ENCODE measurements around the gene RELL2.

Gene RELL2

DNA sequence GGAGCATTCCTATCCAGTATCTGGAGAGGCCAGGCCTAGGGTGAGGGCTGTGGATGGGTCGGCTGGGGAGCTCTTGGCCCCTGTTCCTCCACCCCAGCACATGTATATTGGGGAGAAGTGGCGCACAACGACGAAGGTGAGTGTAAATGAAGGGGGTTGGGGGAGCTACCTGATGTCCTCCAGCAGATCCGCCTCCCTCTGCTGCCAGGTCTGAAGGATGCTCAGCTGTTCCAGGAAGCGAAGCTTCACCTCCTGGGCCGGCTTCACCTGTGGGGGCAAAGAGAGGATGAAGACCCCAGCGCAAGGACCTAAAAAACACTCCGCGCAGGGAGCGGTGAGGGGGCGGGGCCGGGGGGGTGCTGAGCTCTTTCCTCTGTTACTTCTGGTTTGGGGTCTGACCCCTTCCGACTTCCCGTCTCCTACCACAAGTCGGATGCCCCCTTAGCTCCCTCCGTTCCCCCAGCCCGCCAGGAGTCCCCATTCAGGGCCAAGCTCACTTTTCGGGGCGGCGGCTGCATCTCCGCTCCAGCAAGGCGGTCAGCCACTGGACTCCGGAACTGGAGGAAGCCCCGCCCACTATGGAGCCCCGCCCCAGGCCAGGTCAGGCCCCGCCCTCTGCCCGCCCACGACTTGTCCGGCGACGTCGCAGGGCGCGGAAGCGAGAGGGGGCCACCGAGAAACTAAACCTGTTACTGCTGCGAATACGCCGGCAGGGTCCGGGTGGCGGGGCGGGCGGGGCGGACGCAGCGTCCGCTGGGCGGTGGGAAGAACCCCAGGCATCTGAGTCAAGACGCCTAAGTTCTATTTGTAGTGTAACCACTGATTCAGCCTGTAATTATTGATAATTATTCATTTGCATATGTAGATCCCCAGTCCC, 14.3 kb downstream of the RELL2 start, which contains the start of gene FCHSD1:
Gene FCHSD1 (minus strand): TSS at position 568 of the 877 bp plus-strand sequence. CDS start 50 bp downstream, at position 518.
- TF ChIP-seq, protein P1, sequence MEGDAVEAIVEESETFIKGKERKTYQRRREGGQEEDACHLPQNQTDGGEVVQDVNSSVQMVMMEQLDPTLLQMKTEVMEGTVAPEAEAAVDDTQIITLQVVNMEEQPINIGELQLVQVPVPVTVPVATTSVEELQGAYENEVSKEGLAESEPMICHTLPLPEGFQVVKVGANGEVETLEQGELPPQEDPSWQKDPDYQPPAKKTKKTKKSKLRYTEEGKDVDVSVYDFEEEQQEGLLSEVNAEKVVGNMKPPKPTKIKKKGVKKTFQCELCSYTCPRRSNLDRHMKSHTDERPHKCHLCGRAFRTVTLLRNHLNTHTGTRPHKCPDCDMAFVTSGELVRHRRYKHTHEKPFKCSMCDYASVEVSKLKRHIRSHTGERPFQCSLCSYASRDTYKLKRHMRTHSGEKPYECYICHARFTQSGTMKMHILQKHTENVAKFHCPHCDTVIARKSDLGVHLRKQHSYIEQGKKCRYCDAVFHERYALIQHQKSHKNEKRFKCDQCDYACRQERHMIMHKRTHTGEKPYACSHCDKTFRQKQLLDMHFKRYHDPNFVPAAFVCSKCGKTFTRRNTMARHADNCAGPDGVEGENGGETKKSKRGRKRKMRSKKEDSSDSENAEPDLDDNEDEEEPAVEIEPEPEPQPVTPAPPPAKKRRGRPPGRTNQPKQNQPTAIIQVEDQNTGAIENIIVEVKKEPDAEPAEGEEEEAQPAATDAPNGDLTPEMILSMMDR (IDR thresholded peaks at IDR 0.05; ENCODE audit: insufficient read depth, low read length, poor library complexity, severe bottlenecking), result no peak
- peak; percentile 92 for DNase-seq (ENCODE audit: extremely low read depth, insufficient read length)
- Histone ChIP-seq H3K36me3 (ENCODE audit: control insufficient read depth, insufficient read depth, low read length) (peaks cover 5% of the 10 kb centered on the region), H3K4me3 (replicated peaks; ENCODE audit: low read depth, low read length) (peak within 1 kb of the TSS; percentile 83), H3K27me3 (replicated peaks; ENCODE audit: control insufficient read depth, insufficient read depth, low read length) (no peaks in the 10 kb centered on the region)

DNA sequence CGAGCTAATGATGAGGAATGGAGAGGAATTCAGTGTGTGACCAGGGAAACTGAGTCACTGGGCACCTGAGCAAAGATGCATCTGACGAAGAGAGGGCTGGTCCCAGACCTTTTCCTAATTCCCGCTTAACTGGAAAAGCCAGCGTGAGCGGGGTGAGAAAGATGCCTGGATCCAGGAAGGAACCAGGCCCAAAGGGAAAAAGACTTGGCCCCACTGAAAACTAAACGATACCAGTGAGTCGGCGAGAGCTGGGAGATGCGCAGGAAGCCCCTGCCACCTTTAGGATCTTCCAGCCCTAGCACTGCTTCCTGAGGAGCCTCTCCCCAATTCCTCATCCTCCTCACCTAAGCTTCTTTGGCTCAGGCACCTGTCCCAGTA, 14.9 kb downstream of the RELL2 start:
- peaks cover 3% of the 10 kb centered on the region for H3K36me3 ChIP-seq (ENCODE audit: control insufficient read depth, insufficient read depth, low read length)
- no peaks in the 10 kb centered on the region for H3K27me3 ChIP-seq (replicated peaks; ENCODE audit: control insufficient read depth, insufficient read depth, low read length)
- no peak for DNase-seq (ENCODE audit: extremely low read depth, insufficient read length)
- peak overlapping the region; percentile 83 for H3K4me3 ChIP-seq (replicated peaks; ENCODE audit: low read depth, low read length)
- TF ChIP-seq, protein P1 (IDR thresholded peaks at IDR 0.05; ENCODE audit: insufficient read depth, low read length, poor library complexity, severe bottlenecking), result no peak

DNA sequence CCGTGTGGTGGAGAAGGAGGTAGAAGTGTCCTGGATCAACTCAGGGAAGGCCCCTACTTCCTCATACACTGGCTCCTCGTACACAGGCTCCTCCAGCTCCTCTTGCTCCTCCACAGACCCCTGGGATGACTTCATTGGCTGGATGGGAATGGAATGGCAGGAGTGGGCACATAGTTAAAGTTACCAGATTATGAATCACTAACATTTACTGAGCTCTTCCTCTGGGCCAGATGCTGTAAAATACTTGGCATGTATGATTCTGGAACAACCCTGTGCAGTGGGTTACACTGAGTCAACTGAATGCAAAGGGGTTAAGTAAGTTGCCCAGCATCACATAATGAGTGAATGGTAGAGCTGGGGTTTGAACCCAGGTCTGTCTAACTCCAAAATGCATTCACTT, 17.5 kb downstream of the RELL2 start:
- DNase-seq (ENCODE audit: extremely low read depth, insufficient read length), result no peak
- Histone ChIP-seq H3K4me3 (replicated peaks; ENCODE audit: low read depth, low read length) (no peak overlapping the region), H3K27me3 (replicated peaks; ENCODE audit: control insufficient read depth, insufficient read depth, low read length) (no peaks in the 10 kb centered on the region), H3K36me3 (ENCODE audit: control insufficient read depth, insufficient read depth, low read length) (no peaks in the 10 kb centered on the region)
- TF ChIP-seq, protein P1 (IDR thresholded peaks at IDR 0.05; ENCODE audit: insufficient read depth, low read length, poor library complexity, severe bottlenecking), result no peak

DNA sequence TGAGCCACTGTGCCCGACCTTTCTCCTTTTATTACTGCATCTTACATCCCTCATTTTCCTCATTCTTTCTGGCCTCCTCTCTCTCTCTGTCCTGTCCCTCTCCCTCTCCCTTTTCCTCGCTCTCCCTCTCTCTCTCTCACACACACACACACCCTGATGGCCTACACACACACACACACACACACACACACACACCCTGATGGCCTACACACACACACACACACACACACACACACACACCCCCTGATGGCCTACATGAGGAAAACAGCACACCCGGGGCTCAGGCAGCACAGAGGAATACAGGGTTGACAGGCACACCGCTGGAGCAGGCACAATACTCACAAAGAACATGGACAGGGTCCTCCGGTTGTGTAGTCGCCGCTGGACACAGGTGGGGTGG, 18.2 kb downstream of the RELL2 start:
- TF ChIP-seq, protein P1 (IDR thresholded peaks at IDR 0.05; ENCODE audit: insufficient read depth, low read length, poor library complexity, severe bottlenecking), result no peak
- DNase-seq (ENCODE audit: extremely low read depth, insufficient read length), result no peak
- H3K27me3 ChIP-seq (replicated peaks; ENCODE audit: control insufficient read depth, insufficient read depth, low read length), result no peaks in the 10 kb centered on the region
- H3K4me3 ChIP-seq (replicated peaks; ENCODE audit: low read depth, low read length), result no peak overlapping the region
- no peaks in the 10 kb centered on the region for H3K36me3 ChIP-seq (ENCODE audit: control insufficient read depth, insufficient read depth, low read length)

DNA sequence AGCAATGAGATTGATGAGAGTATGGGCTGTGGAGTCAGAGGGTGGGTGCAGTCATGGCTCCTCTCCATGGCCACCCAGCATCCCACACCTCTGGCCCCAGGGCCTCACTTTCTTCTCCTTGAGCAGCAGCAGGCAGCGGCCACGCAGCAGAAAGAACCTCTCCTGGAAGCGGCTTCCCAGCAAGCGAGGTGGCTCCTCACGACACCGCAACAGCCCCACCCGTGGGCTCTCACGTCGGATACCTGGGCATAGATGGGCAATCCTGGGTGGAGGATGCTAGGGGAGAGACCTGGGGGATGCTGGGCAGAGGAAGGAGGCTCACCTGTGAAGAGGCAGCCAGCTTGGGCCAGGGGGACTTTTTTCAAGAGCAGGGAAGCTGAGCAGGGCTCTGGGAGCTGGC, 19.6 kb downstream of the RELL2 start:
- TF ChIP-seq, protein P1 (IDR thresholded peaks at IDR 0.05; ENCODE audit: insufficient read depth, low read length, poor library complexity, severe bottlenecking), result no peak
- DNase-seq (ENCODE audit: extremely low read depth, insufficient read length), result no peak
- no peak overlapping the region for H3K4me3 ChIP-seq (replicated peaks; ENCODE audit: low read depth, low read length)

More for the DNA sequence above, 19.6 kb downstream of the RELL2 start:
- H3K27me3 ChIP-seq (replicated peaks; ENCODE audit: control insufficient read depth, insufficient read depth, low read length), result no peaks in the 10 kb centered on the region
- no peaks in the 10 kb centered on the region for H3K36me3 ChIP-seq (ENCODE audit: control insufficient read depth, insufficient read depth, low read length)
